AG08396 (cell line): Measurements from ENCODE around the gene INPP1.

Experiments used
- DNase-seq: peaks from one replicate; pipeline ENCODE4 v3.0.0; 2012; ENCODE audit warnings: low spot score, mixed read lengths

Gene INPP1

DNA sequence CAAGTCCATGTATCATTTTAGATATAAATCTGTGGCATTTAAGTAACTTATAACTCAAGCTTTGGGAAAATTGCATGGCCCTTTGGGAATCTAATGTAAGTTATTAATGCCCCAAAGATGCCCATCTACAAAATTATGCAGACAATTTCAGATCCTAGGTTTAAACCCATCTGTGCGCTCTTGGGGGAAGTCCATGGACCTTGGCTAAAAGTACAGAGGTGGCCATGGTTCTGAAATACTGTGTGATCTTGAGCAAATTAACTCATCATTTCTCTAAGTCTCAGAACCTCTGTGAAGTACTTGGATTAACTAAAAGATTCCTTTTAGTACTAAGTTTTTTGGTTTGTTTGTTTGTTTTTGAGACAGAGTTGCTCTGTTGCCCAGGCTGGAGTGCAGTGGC, 19.5 kb downstream of the INPP1 start:
- no peak for DNase-seq

DNA sequence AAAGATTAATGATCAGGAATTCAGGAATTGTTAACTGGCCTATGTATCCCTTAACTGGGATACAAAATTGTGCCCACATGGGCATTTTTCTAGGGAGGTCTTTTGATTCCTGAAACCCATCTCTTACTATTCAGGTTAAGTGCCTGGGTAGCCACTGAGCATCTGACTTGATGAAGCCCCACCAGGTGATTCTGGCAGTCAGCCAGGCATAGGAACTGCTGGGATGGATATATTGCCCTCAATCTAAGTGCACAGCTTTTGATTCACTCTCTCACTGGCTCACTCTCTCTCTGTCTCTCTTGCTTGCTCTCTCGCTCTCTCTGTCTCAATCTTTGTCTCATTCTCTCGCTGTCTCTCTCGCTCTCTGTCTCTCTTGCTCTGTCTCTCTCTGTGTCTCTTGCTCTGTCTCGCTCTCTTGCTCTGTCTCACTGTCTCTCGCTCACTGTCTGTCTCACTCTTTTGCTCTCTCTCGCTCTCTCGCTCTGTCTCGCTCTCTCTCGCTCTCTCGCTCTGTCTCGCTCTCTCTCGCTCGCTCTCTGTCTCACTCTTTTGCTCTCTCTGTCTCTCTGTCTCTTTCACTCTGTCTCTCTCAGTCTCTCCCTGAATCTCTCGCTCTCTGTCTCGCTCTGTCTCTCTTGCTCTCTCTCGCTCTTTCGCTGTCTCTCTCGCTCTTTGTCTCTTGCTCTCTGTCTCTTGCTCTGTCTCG, 22.3 kb downstream of the INPP1 start:
- DNase-seq: no peak

DNA sequence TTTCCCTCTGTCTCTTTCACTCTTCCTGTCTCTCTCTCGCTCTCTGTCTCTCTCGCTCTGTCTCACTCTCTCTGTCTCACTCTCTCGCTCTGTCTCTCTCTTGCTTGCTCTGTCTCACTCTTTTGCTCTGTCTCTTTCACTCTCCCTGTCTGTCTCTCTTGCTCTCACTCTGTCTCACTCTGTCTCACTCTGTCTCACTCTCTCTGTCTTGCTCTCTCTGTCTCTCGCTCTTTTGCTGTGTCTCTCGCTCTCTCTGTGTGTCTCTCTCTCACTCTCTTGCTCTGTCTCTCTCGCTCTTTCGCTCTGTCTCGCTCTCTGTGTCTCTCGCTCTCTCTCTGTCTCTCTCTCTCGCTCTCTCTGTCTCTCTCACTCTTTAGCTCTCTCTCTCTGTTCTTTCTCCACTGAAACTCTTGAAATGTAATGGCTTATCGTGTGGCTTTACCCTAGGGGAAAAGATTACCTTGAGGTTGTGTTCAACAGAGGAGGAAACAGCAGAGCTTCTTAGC, 22.9 kb downstream of the INPP1 start:
- DNase-seq: no peak

DNA sequence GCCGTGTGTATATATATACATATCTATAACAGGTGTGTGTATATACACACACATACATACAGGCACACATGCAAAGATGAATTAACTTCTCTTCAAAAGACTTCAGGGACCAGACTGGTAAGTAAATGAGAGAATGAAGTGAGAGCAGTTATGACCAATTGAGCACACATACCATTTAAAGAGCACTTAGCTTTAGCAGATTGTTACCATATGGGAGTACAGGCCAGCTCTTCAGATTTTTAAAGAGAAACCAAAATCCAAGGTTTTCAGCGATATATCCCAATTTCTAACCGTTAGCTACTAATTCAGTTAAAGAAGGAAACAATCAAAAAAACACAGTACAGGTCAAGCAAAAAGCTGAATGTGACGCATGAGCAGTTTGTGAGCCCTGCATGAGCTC, 23.7 kb downstream of the INPP1 start:
- DNase-seq: no peak

DNA sequence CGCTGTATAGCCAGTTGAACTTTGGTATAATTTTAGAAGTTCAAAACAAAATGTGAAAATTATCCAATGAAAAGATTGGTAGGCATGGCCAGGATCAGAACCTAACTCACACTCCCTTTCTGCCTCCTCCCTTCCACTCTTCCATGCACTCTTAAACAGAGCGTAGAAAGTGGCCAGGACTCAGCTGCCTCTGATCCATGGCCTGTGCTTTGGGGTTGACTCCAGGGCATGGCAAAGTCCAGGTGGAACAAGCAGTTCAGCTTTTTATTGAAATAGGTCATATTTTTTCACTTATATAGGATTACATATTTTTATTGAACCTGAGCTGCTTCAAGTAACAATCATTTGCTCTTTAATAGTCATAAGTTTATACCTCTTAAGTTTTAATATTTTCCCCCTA, 26.2 kb downstream of the INPP1 start:
- no peak for DNase-seq

DNA sequence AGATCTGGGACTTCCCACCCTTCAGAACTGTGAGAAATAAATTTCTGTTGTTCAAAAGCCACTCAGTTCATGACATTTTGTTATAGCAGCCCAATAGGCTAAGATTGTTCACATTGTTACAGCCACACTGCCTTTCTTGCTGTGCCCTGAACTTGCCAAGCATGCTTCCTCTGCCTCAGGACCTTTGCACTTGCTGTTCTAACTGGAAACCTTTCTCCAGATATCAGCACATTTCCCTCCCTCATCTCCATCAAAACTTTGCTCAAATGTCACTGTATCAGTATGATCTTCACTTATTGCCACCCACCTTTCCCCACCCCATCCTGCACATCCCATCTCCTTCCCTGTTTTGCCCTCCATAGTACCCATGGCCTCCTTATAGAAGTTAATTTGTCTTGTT, 32.7 kb downstream of the INPP1 start:
- no peak for DNase-seq

DNA sequence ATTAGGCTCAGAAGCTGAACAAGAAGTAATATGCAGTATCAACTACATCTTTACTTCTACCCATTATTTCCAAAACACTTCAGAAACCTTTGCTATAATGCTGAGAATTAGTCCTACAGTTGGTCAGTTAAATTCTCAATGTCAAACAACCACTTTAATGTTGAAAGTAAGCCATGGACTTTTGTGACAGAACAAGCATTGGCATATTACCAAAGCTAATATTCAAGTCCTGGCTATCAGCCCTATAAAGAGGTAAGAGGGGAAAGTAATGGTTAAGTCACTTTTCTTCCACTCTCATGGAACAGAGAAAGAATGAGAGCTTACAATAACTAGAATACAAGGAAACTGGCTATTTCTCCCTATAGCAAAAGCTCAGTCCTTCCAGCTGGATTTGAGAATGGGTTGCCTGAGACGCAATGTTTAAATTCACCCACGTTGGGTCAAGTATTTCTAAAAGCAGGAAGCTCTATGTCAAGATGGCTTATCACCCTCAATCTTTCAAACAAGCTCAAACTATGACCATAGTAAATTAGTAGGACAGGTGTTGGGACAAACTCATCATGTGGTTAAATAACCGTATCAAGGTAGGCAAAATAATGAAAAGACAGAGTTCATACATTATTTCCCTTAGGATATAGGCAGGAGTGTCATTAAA, 33.3 kb downstream of the INPP1 start:
- no peak for DNase-seq

DNA sequence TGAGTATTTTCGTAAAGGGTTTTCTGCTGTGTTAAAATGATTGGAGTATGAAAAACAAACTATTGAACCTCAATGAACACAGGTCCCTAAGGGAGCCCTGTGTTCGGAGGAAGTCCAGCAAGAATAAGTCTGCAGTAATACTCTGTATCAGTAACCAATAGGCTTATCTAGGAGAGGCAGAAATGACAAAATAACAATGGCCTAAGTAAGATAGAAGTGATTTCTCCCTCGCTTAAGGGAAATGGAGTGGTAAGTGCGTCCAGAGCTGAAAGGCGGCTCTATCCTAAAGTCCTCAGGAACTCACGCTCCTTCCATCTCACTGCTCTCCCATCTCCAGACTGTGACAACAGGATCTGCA, 35.5 kb downstream of the INPP1 start:
- no peak for DNase-seq

DNA sequence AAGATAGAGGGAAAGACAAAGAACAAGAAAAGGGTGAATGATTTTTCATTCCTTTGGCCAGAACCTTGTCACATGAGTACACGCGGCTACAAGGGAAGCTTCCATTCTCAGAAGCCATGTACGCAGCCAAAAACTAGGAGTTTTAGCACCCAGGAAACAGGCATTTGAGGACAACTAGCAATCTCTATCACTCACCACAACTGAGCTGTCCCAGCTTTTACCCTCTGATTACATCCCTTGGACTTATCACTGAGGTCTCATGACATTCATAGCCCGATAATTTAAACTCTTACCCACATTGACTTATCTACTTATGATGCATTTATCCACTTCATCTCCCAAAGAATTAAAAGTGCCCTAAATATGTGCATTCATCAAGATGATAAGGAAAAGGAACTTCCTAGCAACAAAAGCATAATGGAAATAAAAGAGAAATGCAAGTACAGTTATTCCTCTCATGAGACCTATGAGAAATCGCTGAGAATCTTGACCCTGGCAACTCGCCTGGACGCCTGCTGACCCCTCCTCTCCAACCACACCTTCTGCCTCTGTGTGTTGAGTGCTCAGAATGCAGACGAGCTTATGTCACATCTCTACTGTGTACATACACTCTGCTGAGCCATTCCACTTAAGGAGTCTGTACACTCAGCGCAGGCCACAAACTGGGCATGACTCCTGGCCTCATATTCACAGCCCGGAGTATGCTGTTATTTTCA, 36.0 kb downstream of the INPP1 start:
- no peak for DNase-seq

DNA sequence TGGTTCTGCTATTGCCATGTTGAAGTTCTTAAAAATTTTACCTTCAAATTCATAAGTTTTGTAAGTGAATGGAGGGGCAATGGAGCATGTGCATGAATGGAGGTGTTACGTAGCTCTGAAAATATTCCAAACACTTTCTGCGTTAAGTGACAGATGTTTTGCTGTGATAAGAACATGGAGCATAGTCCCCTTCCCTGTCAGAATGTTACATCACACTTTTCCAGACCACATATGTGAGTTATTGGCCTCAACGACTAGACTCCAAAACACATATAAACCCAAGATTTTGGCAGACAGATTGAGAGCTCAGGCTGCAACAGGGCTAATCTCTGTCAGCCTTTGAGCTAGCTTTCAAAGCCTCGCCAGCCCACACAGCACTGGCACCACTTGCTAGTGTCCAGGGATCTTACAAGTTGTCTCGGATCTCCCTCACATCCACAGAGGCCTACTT, 37.6 kb downstream of the INPP1 start:
- no peak for DNase-seq

DNA sequence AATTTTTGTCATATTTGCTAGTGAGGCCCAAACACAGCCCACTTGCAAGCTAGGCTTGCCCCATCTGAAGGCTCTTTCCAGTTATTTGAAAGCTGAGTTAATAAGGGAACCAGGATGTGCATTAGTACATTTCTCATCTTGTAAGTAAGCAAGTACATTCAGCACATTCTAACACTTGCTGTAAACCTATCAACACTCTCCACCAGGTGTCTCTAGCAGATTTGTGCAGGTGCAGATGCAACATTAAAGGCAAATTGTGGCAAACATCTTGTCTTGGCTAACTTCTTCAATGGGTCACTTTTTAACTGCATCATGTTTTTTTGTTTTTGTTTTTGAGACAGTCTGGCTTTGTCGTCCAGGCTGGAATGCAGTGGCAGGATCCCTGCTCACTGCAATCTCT, 39.5 kb downstream of the INPP1 start:
- no peak for DNase-seq

DNA sequence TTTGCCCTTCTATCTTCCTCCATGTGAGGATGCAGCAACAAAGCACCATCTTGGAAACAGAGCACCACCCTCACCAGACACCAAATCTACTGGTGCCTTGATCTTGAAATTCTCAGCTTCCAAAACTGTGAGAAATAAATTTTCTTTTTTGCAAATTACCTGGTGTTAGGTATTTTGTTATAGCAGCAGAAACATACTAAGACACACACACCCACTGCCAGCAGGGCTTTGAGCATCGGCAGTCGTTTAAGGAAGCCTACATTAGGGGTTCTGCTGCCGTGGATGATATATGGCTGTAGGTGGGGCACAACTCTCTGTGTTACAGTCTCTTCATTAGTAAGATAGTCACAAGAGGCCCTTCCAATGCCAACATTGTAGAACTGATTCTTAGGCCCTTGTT, 44.0 kb downstream of the INPP1 start:
- no peak for DNase-seq

DNA sequence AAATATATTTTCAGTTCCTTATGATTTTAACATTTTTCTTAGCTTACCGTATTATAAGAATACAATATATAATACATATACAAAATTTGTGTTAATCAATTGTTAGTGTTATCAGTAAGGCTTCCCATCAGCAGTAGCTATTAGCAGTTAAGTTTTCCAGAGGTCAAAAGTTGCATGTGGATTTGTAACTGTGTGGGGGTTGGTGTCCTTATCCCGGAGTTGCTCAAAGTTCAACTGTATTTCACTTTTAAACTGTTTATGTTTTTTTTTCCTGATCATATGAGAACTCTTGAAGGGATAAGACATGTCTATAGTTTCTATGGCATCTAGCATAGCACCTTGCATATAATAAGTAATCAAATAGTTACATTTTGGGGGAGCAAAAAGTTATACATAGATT, 52.9 kb downstream of the INPP1 start:
- DNase-seq: no peak

DNA sequence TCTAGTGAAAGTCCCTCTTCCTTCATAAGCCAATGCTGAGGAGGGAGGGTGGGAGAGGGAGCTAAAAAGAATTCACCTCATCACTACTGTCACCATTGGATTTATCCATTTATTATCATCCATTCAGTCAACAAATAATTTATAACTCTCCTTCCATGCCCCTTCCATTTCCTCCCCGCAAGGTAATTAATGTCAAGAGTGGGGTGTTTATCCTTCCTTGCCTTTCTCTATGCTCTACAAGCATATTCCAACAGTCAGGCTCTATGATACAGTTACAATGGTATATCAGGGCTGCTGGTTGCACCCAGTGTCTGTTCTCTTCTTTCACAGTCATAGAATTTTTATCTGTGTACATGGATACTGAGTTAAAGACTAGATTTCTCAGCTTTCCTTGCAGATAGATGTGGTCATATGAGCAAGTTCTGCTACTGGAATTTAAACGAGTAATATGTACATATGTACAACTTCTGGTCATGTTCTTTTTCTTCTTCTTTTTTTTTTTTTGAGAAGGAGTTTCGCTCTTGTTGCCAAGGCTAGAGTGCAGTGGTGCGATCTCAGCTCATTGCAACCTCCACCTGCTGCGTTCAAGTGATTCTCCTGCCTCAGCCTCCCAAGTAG, 59.7 kb downstream of the INPP1 start:
- no peak for DNase-seq

DNA sequence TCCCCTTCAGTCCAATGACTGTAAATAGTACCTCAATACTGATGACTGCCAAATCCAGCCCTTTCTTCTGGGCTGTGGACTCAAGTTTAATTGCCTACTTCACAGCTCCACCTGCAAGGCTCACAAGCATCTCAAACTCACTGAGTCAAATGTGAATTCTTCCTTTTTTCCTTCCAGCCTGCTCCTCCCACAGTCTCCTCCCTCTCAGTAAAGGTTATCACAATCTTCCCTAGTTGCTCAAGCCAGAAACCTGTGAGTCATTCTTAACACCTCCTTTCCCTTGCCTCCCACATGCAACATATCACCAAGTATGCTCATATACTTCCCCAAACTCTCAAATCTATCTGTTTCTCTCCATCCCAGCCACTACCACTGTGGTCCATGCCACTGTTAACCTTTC, 61.1 kb downstream of the INPP1 start:
- peak; percentile 40 for DNase-seq

DNA sequence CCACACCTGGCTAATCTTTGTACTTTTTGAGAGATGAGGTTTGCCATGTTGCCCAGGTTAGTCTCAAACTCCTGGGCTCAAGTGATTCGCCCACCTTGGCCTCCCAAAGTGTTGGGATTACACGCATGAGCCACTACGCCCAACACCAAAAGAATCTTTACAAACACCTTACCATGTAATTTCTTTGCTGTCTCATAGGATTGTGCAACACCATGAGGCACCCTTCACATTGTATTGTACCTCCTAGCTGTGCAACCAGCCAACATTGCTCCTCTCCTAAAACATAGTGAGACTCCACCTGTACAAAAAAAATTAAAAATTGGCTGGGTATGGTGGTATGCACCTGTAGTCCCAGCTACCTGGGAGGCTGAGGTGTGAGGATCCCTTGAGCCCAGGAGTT, 61.7 kb downstream of the INPP1 start:
- no peak for DNase-seq

DNA sequence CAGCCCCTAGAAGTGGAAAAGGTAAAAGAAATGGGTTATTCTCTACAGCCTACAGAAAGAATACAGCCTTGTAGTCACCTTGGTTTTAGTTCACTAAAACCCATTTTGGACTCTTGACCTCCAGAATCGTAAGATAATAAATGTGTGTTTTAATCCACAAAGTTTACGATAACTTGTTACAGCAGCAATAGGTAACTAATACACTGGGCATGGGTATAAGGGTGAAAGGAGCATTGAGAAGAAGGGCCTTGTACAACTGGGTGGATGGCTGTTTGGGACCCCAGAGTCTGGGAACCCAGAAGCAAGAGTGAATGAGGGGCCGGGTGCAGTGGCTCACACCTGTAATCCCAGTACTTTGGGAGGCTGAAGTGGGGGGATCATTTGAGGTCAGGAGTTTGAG, 62.6 kb downstream of the INPP1 start:
- DNase-seq: no peak

DNA sequence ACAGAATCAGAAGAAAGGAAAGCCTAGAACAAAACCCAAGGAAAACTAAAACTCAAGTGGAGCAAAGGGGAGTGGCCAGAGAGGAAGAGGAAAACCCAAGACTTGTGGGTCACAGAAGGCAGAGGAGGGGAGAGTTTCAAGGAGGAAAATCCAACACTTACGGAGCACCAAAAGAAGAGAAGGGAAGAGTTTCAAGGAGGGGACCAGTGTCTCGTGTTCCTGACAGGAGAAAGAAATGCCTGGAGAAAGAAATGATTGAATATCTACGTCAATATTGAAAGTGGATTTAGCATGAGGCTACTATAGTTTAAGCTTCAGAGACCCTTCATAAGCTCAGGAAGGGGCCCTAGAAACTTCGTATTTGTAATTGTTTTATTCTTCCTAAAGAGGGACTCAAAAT, 63.4 kb downstream of the INPP1 start:
- DNase-seq: no peak

DNA sequence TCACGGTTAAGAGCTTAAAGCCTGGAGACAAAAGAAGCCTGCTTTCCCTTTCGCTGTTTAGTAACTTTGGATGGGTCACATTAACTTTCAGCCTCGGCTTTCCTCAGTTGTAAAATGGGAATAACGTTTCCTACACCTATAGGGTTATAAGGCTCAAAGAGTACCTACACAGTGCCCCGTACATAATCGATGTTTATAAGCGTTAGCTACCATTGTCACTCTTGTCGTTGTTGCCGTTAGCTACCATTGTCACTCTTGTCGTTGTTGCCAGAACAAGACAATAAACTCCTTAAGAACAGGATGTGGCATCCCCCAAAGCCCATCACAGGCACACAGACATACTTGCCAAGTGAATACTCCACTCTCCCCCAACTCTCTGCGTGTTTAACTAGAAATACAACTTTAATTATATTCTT, 63.9 kb downstream of the INPP1 start:
- DNase-seq: no peak

DNA sequence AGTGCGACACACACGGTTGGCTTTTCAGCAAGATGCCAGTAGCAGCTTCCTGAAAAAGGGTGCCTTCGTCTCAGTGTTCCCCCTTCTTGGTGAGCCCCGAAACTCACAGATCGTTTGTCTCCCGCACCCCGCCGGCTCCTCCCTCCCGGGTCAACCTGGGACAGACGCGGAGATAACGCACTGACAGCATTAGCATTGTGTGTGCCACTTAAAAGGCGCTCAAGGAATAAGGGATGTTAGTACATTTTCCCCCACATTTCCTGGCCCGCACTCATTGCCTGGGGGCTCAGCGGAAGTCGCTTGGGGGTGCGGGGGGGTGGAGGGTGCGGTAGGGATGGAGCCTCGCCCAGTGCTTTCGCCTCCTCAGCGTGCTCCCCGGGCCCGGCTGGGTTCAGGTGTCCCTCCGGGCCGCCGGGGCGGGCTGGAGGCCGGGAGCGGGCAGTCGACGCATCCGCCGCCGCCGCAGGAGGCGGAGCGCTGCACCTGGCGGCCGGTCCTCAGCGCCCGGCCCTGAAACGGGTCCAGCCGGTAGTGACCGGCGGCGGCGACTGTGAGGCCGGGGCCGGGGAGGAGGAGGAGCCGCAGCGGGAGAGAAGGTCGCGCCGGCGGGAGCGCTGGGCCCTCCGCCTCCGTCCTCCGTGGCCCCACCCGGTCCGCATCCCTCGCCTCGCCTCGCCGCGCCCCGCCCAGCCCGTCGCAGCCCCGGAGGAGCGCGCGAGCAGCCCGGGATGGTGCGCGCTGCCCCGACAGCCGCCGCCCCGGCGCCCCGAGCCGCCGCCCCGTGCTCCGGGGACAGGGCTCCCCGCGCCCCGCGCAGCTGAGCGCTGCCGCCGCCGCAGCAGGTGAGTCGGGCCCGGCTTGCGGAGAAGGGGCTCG, 64.5 kb downstream of the INPP1 start, which contains the start of gene MFSD6:
MFSD6 (plus strand) TSS at position 694 of the 876 bp plus-strand sequence. CDS start 27,675 bp downstream, outside the sequence.
- DNase-seq: peak; percentile 61

DNA sequence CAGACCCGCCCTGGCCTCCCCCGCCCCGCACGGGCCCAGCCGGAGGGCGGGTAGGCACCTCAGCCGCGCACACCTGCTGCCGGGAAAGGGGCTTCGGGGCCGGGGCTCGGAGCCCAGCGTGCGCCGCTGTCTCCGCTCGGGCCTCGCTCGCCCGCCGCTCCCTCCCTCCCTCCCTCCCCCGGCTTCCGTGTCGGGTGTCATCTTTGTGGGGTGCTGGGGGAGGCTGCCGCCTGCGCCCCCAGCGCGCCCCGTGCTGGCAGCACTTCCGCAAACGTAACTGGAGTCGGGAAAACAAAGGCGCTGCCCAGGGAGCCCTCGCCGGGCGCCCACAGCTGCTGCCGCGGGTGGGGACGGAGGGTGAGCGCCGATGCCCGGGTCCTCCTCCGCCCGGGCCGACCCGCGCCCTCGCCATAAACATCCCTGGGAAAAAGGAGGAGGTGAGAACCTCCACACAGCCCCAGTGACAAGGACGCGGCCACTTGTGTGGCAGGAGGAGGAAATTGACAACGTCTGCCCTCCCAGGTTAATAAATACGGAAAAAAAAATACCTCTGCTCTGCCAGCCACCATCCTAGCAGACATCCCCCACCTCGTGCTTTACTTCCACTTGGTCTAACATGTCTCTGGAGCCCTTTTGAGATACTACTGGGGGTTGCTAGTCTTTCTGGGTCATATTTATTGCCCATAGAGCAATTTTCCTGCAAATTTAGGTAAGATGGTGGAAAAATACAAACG, 65.3 kb downstream of the INPP1 start:
- DNase-seq: peak; percentile 59
